Measurements from ENCODE around the gene PCID2. TPM values are rescaled to one million over a fixed set of nuclear protein-coding genes. Genes with fewer than 3 reads are reported as not detected.

The PCID2 gene
- total RNA-seq, 4 donors from 2014 or later = 44.8 to 45.8 (median 44.8) TPM

GRCh38 chr13:113229161-113229560, 20.7 kb upstream of the PCID2 start:
- no peak for ATAC-seq (ENCODE audit: low FRiP score)
- no peak for DNase-seq (ENCODE audit: low spot score)
- TF ChIP-seq CTCF (IDR thresholded peaks at IDR 0.05) = no peak

- no peak for TF ChIP-seq CTCF (IDR thresholded peaks at IDR 0.05)
- DNase-seq (ENCODE audit: low spot score) (no peak), ATAC-seq (ENCODE audit: low FRiP score) (no peak)
Observed at GRCh38 chr13:113226873-113227450, 18.5 kb upstream of the PCID2 start.

DNA sequence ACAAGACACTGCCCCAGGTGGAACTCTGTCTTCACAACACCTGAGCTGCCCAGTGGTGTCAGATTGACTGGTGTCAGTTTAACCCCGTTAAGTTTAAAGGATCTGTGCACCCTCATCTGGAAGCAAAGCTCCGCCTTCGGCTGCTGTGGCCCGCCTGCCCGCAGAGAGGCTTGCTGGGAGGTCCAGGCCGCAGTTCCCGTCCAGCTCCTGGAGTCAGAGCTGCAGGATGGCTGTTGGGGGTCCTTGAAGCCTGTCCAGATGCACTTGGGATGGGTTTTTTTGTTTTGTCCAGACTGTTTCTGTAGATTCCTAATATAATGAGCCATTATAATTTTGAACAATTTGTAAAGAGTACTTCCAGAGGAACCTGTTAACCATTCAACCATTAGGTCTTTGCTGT, 17.0 kb upstream of the PCID2 start:
- ATAC-seq (ENCODE audit: low FRiP score) (no peak), DNase-seq (ENCODE audit: low spot score) (no peak)
- no peak for TF ChIP-seq CTCF (IDR thresholded peaks at IDR 0.05)

DNA sequence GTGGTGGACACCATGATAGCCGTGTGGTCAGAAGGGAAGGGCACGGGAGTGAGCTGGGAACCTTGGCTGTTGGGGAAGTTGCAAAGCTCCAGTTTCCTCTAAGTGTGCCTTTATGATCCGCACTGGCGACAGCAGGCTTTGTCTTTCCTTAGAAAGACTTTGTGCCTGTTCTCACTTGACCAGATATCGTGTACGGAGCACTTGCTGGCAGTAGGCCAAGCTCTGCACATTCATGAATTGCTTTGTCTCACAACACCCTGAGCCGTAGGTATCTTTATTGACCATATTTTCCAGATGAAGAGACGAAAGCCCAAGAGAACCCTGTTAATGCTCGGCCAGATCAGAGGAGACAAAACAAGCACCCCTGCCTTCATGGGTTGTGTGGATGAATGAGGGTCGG, 16.0 kb upstream of the PCID2 start:
- DNase-seq (ENCODE audit: low spot score) (no peak), ATAC-seq (ENCODE audit: low FRiP score) (no peak)
- no peak for TF ChIP-seq CTCF (IDR thresholded peaks at IDR 0.05)

DNA sequence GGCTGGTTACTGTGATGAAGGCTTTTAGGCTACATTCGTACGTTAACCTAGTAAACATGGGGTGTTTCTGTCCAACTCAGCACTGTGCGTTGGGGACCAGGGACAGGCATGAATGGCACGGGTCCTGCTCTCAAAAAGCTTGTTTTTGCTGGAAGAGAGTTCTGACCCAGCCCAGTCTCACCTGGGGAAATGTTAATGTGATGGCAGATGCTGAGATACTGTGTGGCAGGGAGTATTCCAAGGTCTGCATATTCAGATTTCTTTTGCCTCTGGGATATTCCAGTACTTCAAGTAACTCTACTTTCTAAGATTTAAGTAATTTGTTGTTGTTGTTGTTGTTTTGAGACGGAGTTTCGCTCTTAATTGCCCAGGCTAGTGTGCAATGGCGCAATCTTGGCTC, 14.6 kb upstream of the PCID2 start:
- DNase-seq (ENCODE audit: low spot score) = no peak
- ATAC-seq (ENCODE audit: low FRiP score) = no peak
- no peak for TF ChIP-seq CTCF (IDR thresholded peaks at IDR 0.05)

DNA sequence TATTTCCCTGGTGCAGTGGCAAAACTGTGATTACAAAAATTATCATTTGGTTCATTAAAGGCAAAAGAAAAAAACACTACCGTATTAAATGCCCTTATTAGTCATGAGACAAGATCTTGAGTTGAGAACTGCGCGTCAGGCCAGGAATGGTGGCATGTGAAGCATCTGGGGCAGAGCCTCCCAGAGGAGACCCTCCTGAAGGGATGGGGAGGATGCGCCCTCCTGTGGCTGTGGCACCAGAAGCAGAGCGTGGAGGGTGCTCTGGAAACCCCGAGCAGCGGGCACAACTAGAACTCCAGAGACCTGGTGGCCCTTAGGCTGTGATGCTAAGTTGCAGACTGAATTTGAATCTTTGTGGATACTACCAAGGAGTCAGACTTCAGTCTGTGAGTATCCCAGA, 12.4 kb upstream of the PCID2 start:
- ATAC-seq (ENCODE audit: low FRiP score) = no peak
- no peak for DNase-seq (ENCODE audit: low spot score)
- no peak for TF ChIP-seq CTCF (IDR thresholded peaks at IDR 0.05)

DNA sequence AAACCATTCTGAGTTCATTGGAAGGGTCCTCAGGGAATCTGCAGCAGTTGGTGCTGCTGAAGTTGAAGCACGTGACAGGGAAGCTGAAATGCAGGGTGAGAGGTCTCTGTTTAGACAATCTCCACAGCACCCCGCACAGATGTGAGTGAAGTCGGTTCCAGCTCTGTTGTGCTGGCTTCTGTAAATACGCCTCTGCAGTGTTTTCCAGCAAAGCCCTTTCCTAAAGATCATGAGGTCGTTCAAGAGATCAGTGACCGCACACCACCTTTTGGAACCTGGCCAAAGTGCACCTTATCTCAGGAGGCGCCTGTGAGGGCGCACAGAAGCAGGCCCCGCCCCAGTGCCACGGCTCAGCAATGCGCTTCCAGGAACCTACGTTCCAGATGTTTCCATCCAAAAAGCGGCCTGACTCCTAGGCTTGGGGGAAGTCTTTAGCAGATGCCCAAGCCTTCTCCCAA, 11.7 kb upstream of the PCID2 start:
- ATAC-seq (ENCODE audit: low FRiP score) (no peak), DNase-seq (ENCODE audit: low spot score) (no peak)

More for the DNA sequence above, 11.7 kb upstream of the PCID2 start:
- no peak for TF ChIP-seq CTCF (IDR thresholded peaks at IDR 0.05)

Data from omental fat pad (tissue), 4 donors.